K562 (cell line): ENCODE measurements around the gene MAPK4. TPM values are rescaled to one million over a fixed set of nuclear protein-coding genes. Genes with fewer than 3 reads are reported as not detected.

Source experiments
- ATAC-seq: fragments of 200-7000 bp; cut with Tn5 transposase; 3 replicates; pipeline ENCODE4 v1.9.1; 2020; ENCODE audit warnings: moderate library complexity
- BruUV-seq: library from RNA; stranded (reverse); fragments of 400-500 nt; replicated peaks from 2 replicates; lab custom pipeline; 2021; lab: Mats Ljungman, UMichigan
- CTCF ChIA-PET: fragments of 300-600 bp; formaldehyde crosslinking; extraction: SDS; loops from one replicate; lab custom pipeline; 2021; ENCODE audit warnings: low intra/inter-chr PET ratio; lab: Yijun Ruan, JAX
- POLR2A ChIA-PET: fragments of 300-600, 350-650 bp; sonication (Branson Sonifier 250); formaldehyde crosslinking; extraction: SDS; loops from one replicate; lab custom pipeline; 2021; ENCODE audit warnings: antibody characterized with exemption, inconsistent platforms; lab: Yijun Ruan, JAX
- DNase-seq, 4 experiments: peaks; one replicate each; pipeline versions ENCODE4 v3.0.0 to v3.0.0-alpha.2; 2011 to 2018; ENCODE audit warnings: low spot score in 3 of 4, mixed read lengths in 3 of 4; ENCODE audit errors: extremely low read depth in 1 of 4
- FAIRE-seq: peaks from 2 replicates; lab custom pipeline; 2011; peaks lifted over from hg19 to GRCh38; lab: Jason Lieb, UNC
- H2AFZ ChIP-seq: 2 replicates; pipeline ENCODE4 v1.6.0; 2011; ENCODE audit warnings: low read depth, low read length, control low read depth, inconsistent platforms
- H3K27ac ChIP-seq: fragments of 200-600 bp; 3 replicates; pipeline ENCODE4 v1.8.0; 2011; ENCODE audit warnings: low read depth, mild to moderate bottlenecking, control low read depth, inconsistent platforms, low read length, moderate library complexity, mixed read lengths; ENCODE audit errors: extremely low read depth
- H3K27me3 ChIP-seq, 2 experiments: fragments of 300-600 bp in 1 of 2; 2 replicates in 1 of 2; 3 replicates in 1 of 2; pipeline versions ENCODE4 v1.6.0 to v1.8.0; 2011; ENCODE audit warnings: inconsistent platforms in 2 of 2, low read length in 2 of 2, mild to moderate bottlenecking in 1 of 2, mixed read lengths in 1 of 2, moderate library complexity in 1 of 2; ENCODE audit not compliant: control insufficient read depth in 2 of 2, insufficient read depth in 2 of 2
- H3K36me3 ChIP-seq: fragments of 300-600 bp; 3 replicates; pipeline ENCODE4 v1.8.0; 2011; ENCODE audit warnings: mild to moderate bottlenecking, low read length, inconsistent platforms; ENCODE audit not compliant: control insufficient read depth, insufficient read depth
- H3K4me1 ChIP-seq, 2 experiments: fragments of 200-600 bp in 1 of 2; replicated peaks in 1 of 2; 2 replicates in 1 of 2; 3 replicates in 1 of 2; pipeline versions ENCODE4 v1.5.1 to v1.8.0; 2011; ENCODE audit warnings: inconsistent platforms in 2 of 2, low read length in 2 of 2, mild to moderate bottlenecking in 1 of 2, mixed read lengths in 1 of 2, moderate library complexity in 1 of 2; ENCODE audit not compliant: control insufficient read depth in 2 of 2, insufficient read depth in 2 of 2
- H3K4me2 ChIP-seq: 2 replicates; pipeline ENCODE4 v1.6.1; 2011; ENCODE audit warnings: low read length, control low read depth, inconsistent platforms, mixed read lengths; ENCODE audit not compliant: insufficient read depth
- H3K4me3 ChIP-seq: fragments of 200-600 bp; sonication (generic), shearing (Covaris generic); 2 replicates; pipeline ENCODE4 v1.5.1; 2016; ENCODE audit warnings: control low read depth, inconsistent platforms
- H3K79me2 ChIP-seq: fragments of 200-600 bp; 3 replicates; pipeline ENCODE4 v1.8.0; 2011; ENCODE audit warnings: low read length, inconsistent platforms; ENCODE audit not compliant: control insufficient read depth, insufficient read depth
- H3K9ac ChIP-seq, 2 experiments: 2 replicates each; pipeline versions ENCODE4 v1.6.0 to v1.6.1; 2011; ENCODE audit warnings: low read depth in 2 of 2, low read length in 2 of 2, control low read depth in 1 of 2, inconsistent platforms in 1 of 2, mild to moderate bottlenecking in 1 of 2, mixed read lengths in 1 of 2; ENCODE audit not compliant: insufficient read depth in 1 of 2
- H3K9me1 ChIP-seq: one replicate; pipeline ENCODE4 v1.6.0; 2011; ENCODE audit warnings: inconsistent platforms, mild to moderate bottlenecking, low read length, moderate library complexity; ENCODE audit not compliant: control insufficient read depth, insufficient read depth
- H3K9me3 ChIP-seq: replicated peaks from 2 replicates; pipeline ENCODE4 v1.5.1; 2011; ENCODE audit warnings: low read depth, low read length, inconsistent platforms; ENCODE audit not compliant: control insufficient read depth, insufficient read depth
- H4K20me1 ChIP-seq: replicated peaks from 2 replicates; pipeline ENCODE4 v1.6.1; 2011; ENCODE audit warnings: low read length, inconsistent platforms, mixed read lengths; ENCODE audit not compliant: control insufficient read depth, insufficient read depth
- CHCHD3 ChIP-seq: fragments of 250-450 bp; sonication (Bioruptor Pico); IDR thresholded peaks from 2 replicates; pipeline ENCODE4 v2.1.2; 2022; ENCODE audit warnings: mild to moderate bottlenecking
- GATAD2A ChIP-seq: fragments of 450-650 bp; IDR thresholded peaks from 2 replicates; pipeline ENCODE4 v1.6.1; 2017
- IFI16 ChIP-seq: fragments of 250-450 bp; sonication (Bioruptor Pico); IDR thresholded peaks from 2 replicates; pipeline ENCODE4 v2.1.2; 2022; ENCODE audit warnings: mild to moderate bottlenecking, inconsistent platforms
- MAZ ChIP-seq, 2 experiments: fragments of 450-650 bp in 1 of 2; sonication (generic) in 1 of 2; formaldehyde crosslinking; IDR thresholded peaks in 1 of 2; conservative IDR thresholded peaks in 1 of 2; 2 replicates each; pipeline versions ENCODE4 v1.4.0 to v1.5.0; 2020; ENCODE audit warnings: mild to moderate bottlenecking in 1 of 2, missing genetic modification reagents in 1 of 2
- NCOA2 ChIP-seq, 2 experiments: fragments of 450-650 bp; IDR thresholded peaks; 2 replicates each; pipeline ENCODE4 v1.6.1; 2018; ENCODE audit warnings: mild to moderate bottlenecking in 2 of 2, moderate library complexity in 1 of 2; ENCODE audit not compliant: partially characterized antibody in 2 of 2
- RREB1 ChIP-seq: fragments of 250-450 bp; sonication (Bioruptor Pico); IDR thresholded peaks from 2 replicates; pipeline ENCODE4 v1.4.0; 2020
- TFAM ChIP-seq: fragments of 250-450 bp; sonication (Bioruptor Pico); conservative IDR thresholded peaks from 2 replicates; pipeline ENCODE4 v1.5.0; 2021; ENCODE audit warnings: mild to moderate bottlenecking, moderate library complexity
- YY1 ChIP-seq, 3 experiments: IDR thresholded peaks; 2 replicates each; pipeline ENCODE4 v1.6.1; 2011; ENCODE audit warnings: low read length in 2 of 3, mild to moderate bottlenecking in 2 of 3, moderate library complexity in 2 of 3, borderline replicate concordance in 1 of 3, control low read depth in 1 of 3, low read depth in 1 of 3; ENCODE audit not compliant: insufficient read depth in 3 of 3, insufficient replicate concordance in 2 of 3, control insufficient read depth in 1 of 3, insufficient read length in 1 of 3; ENCODE audit errors: extremely low read depth in 1 of 3
- ZC3H4 ChIP-seq: sonication (generic); formaldehyde crosslinking; IDR thresholded peaks from 2 replicates; pipeline ENCODE4 v1.9.0; 2021; ENCODE audit warnings: missing genetic modification reagents, borderline replicate concordance
- WGBS: fragments of 100-300 bp; shearing (Covaris generic); methylation state at CpG from one replicate; pipeline ENCODE4 v1.1.6; 2016; ENCODE audit warnings: low coverage, mixed read lengths; ENCODE audit not compliant: insufficient coverage; ENCODE audit errors: missing lambda C conversion rate; 5-methylcytosine and 5-hydroxymethylcytosine counted together
- in situ Hi-C: fragments of 300-500 bp; cut with MboI; formaldehyde crosslinking; loops from 4 replicates; pipeline ENCODE4 v1.15.0; 2018; ENCODE audit warnings: inconsistent platforms, mixed read lengths
- intact Hi-C: fragments of 100-400 bp; cut with micrococcal nuclease; formaldehyde crosslinking; loops from 2 replicates; pipeline ENCODE4 v1.14.2; 2022
- polyA plus RNA-seq, 8 experiments: library from polyadenylated mRNA; depleted of rRNA in 4 of 8; stranded (reverse) in 5 of 8; unstranded in 3 of 8; fragments of >200 nt; fragmentation: Nextera tagmentation in 2 of 8; fragmentation: Illumina TruSeq in 1 of 8; extraction: Ambion mirVana in 2 of 8; extraction: Trizol in 1 of 8; gene quantifications; 2 replicates each; pipeline versions ENCODE4 v1.2.1 to v1.2.3, GENCODE V29; 2011 to 2014; ENCODE audit warnings: inconsistent platforms in 1 of 8, missing spikeins in 1 of 8
- total RNA-seq, 7 experiments: library from RNA; depleted of rRNA in 6 of 7; stranded (reverse); fragments of >200 nt in 6 of 7; fragmentation: Illumina TruSeq in 2 of 7; extraction: Trizol in 2 of 7; gene quantifications; 2 replicates each; pipeline versions ENCODE4 v1.2.1 to v1.2.3, GENCODE V29; 2011 to 2021; ENCODE audit warnings: low replicate concordance in 1 of 7

MAPK4 gene
- total and polyA plus RNA-seq, 9 of the 15 experiments (the other 6 are each of a cell fraction or from before 2014, with no cell fraction given), result not detected

- no peak overlapping the region for H3K27ac ChIP-seq
- peaks cover 0 to 12% of the 10 kb centered on the region in 2 experiments; a peak in 1 of 5 replicates for H3K27me3 ChIP-seq
- DNase-seq (no peak), ATAC-seq (no peak), FAIRE-seq (no peak)
- H3K4me3 ChIP-seq, result no peak overlapping the region
- no peaks in the 10 kb centered on the region for H4K20me1 ChIP-seq
- H2AFZ ChIP-seq, result no peak overlapping the region
- H3K36me3 ChIP-seq, result no peaks in the 10 kb centered on the region
- no peaks in the 10 kb centered on the region for H3K9me3 ChIP-seq
- TF ChIP-seq CHCHD3 (CRISPR knock-in tag), result no peak
- no peak for TF ChIP-seq YY1 (IDR thresholded peaks at IDR 0.05; ENCODE audit: borderline replicate concordance in 1 of 3, control insufficient read depth in 1 of 3, extremely low read depth in 1 of 3, insufficient read depth in 3 of 3, insufficient read length in 1 of 3, insufficient replicate concordance in 2 of 3, low read depth in 1 of 3, low read length in 2 of 3)
- no peak for TF ChIP-seq NCOA2 (IDR thresholded peaks at IDR 0.05; ENCODE audit: partially characterized antibody in 2 of 2)
- no peak for TF ChIP-seq MAZ (CRISPR knock-in tag; conservative IDR thresholded peaks at IDR 0.05 in 1 of 2, IDR thresholded peaks at IDR 0.05 in 1 of 2)
- TF ChIP-seq IFI16 (CRISPR knock-in tag), result no peak
- TF ChIP-seq RREB1 (CRISPR knock-in tag), result no peak
- TF ChIP-seq TFAM, result no peak
- no peak for TF ChIP-seq GATAD2A
- no peak for TF ChIP-seq ZC3H4 (CRISPR knock-in tag)
- H3K4me1 ChIP-seq, result no peaks in the 10 kb centered on the region
- H3K9ac ChIP-seq, result no peak overlapping the region
- no TSS peak for BruUV-seq
- H3K4me2 ChIP-seq, result no peak overlapping the region
- WGBS, result 0% methylated on average over 5 of the region's 5 CpGs
- intact Hi-C loops, result no loop called here
- CTCF ChIA-PET, result no interaction called here
- H3K79me2 ChIP-seq, result no peaks in the 10 kb centered on the region
- no peaks in the 10 kb centered on the region for H3K9me1 ChIP-seq
- in situ Hi-C loops, result no loop called here
- POLR2A ChIA-PET, result no interaction called here
Measured at GRCh38 chr18:50751490-50751889, 191.6 kb downstream of the MAPK4 start.
